AG08395 (cell line): ENCODE measurements around the gene AKAP7.
A peak's percentile ranks its signal among the peaks of the same experiment; 100 is the strongest.

Experiments
- DNase-seq: peaks from one replicate; pipeline ENCODE4 v3.0.0; 2012; ENCODE audit warnings: mixed read lengths, low spot score

The AKAP7 gene

DNA sequence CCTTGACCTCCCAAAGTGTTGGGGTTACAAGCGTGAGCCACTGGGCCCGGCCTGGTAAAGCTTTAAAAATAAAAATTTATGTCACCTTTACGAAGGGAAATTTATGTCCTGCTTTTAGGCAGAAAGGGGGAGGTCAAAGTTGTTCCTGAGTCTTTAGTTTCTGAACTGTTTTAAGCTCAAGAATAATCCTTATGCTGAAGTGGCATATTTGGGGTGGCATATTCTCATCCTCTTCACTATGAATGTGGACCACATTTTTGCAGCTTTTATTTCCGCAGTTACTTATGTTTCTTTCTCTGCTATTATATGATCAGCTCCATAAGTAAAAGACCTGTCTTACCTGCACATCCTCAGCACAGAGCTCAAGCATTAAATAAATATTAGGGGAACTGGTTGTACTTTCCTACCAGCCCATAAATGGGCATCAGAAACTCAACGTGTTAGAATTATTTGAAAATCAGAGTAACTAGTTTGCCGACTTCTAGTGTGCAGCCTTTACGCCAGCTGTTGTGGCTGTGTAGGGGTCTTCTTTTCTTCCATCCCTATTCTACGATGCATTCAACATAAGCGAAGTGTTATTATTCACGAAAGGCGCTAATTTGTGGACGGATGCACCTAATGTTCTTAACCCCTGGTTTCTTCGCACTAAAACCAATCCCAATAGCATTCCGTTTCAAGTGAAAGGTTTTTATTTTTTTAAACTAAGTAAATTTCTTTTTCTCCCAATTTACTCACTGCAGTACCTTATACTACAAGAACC lies 867 bp upstream of the AKAP7 start:
- DNase-seq = no peak

GRCh38 chr6:131134980-131135243 lies 355 bp upstream of the AKAP7 start:
- no peak for DNase-seq

DNA sequence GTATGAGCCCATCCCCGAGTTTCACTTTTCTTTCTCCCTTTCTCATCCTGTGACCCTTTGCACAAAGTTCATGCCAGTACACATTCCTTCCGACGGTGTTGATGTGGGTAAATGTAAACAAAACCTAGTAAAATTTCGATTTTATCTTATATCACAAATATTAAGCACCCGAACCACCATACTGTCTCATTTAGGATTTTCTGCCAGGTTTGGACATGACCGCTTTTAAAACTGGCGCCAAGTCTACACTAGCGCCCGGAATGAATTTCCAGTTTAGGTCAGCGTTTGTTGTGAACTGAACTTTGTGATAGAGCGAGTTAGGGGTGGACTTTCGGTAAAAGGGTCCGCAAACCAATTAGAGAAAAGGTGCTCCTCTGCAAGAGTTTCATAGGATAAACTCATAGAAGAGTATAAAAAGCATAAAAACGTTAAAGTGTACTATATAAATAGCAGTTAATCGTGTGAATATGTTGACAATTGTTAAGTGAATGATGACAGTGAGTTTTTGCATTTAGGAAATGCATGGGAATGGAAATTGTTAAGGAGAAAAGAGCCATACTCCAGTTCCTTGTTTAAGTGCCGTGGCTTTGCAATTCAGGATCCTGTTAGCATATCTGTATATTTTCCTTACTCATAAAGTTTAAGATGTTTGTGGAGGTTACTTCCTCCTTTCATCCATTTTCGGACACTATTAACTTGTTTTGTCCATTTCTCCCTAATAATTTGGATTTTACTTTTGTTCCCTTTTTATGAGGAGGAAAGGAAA lies 937 bp downstream of the AKAP7 start:
- peak; percentile 48 for DNase-seq

- DNase-seq = no peak
Measured at GRCh38 chr6:131139599-131139998, 4.3 kb downstream of the AKAP7 start.

- DNase-seq = no peak
Measured at GRCh38 chr6:131143319-131143718, 8.1 kb downstream of the AKAP7 start.

DNA sequence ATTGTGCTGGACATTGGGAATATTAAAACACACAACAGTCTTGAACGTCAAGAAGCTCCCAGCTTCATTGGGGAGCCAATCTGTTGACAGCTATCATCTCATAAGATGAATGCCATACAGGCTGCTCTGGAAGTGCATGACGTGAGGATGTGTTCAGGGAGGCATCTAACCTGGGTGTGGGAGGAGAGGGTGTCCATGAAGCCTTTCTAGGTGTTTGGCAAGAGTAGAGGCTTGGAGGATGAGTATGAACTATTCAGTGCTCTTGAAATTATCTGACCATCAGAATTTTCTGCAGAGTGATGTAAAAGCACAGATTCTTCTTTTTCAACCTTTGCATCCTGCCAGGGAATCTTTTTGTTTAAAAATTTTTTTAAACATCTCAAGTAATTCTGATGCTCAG lies 11.6 kb downstream of the AKAP7 start:
- no peak for DNase-seq

DNA sequence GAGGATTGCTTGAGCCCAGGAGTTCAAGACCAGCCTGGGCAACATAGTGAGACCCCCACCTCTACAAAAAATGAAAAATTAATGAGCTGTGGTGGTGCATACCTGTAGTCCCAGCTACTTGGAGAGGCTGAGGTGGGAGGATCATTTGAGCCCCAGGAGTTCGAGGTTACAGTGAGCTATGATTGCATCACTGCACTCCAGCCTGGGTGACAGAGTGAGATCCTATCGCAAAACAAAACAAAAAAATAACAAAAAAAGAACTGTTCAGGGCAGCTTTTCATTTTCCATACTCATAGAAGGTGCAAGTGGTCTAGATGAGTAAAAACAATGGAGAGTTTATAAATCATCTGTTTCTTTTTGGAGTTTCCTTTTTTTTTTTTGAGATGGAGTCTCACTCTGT lies 21.1 kb downstream of the AKAP7 start:
- DNase-seq = no peak

- peak; percentile 67 for DNase-seq
Measured at GRCh38 chr6:131159578-131159977, 24.3 kb downstream of the AKAP7 start.

GRCh38 chr6:131160254-131160758 lies 25.0 kb downstream of the AKAP7 start:
- no peak for DNase-seq

- DNase-seq = no peak
Measured at GRCh38 chr6:131161987-131162386, 26.7 kb downstream of the AKAP7 start.

GRCh38 chr6:131163886-131164285 lies 28.6 kb downstream of the AKAP7 start:
- no peak for DNase-seq

GRCh38 chr6:131164506-131164905 lies 29.2 kb downstream of the AKAP7 start:
- no peak for DNase-seq

- DNase-seq = no peak
Measured at GRCh38 chr6:131167773-131168172, 32.5 kb downstream of the AKAP7 start.

GRCh38 chr6:131169613-131170012 lies 34.3 kb downstream of the AKAP7 start:
- no peak for DNase-seq

- no peak for DNase-seq
Measured at GRCh38 chr6:131172222-131172621, 37.0 kb downstream of the AKAP7 start.

DNA sequence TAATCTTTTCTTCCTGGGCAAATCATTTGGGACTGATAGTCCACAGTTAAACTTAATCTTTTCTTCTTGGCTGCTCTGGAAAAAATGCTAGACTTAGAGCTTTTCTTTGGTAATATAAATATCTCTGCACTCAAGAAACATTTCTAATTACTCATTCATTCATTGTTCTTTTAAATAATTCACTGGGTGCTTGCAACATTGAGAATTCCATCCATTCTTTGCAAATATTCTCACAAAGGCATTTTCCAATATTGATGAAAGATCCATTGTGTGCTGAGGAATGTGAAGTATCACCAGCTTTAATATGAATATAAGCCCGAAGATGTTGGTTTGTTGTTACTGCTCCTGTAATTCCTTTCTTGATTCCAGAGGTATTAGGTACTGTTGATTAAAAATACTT lies 38.4 kb downstream of the AKAP7 start:
- DNase-seq = peak; percentile 42

DNA sequence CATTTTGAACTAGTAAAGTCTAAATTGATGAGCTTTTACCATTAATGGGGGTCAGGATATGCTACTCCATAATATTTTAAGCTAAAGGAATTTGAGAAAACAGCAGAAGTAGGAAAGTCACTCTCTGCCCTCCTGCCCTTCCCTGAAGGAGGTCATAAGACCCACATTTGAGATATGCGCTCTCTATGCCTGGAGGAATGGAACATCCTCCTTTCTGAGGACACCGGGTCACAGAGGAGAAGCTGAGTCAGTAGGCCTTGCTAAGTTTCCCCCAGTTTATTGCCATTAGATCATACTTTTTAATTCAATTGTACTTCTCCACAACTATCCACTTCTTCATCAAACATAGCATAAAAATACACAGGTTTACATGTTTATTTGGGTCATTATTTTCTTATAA lies 40.3 kb downstream of the AKAP7 start:
- no peak for DNase-seq

- no peak for DNase-seq
Measured at GRCh38 chr6:131177996-131178395, 42.7 kb downstream of the AKAP7 start.

DNA sequence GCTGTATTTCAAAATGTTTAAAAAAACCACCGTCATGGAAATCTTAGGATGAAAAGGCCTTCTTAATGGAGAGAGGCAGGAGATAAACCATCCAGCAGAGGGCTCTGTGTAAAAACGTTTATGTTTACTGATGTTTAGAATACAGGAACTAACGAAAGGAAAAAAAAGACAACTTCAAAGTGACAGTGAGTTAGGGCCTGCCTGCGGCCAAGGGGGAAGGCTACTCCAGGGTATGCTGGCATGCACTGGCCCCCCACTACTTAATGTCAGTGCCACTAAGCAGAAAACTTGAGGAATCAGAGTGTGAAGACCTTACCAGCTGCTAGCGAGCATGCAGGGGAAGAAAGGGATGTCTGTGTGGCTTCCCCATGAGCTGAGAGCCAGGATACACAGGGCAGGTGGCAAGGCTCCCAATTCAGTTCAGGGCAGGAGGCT lies 47.7 kb downstream of the AKAP7 start:
- DNase-seq = peak; percentile 43

- no peak for DNase-seq
Measured at GRCh38 chr6:131183427-131184095, 48.3 kb downstream of the AKAP7 start.

- no peak for DNase-seq
Measured at GRCh38 chr6:131191590-131191989, 56.3 kb downstream of the AKAP7 start.

GRCh38 chr6:131197716-131198115 lies 62.4 kb downstream of the AKAP7 start:
- DNase-seq = no peak
